ENCODE data around the gene ETV1. TPM values are rescaled to one million over a fixed set of nuclear protein-coding genes. Genes with fewer than 3 reads are reported as not detected.

Gene ETV1
- total RNA-seq, 4 donors from 2014 or later: 2.0 to 32.9 (median 3.0) TPM; not detected in 1

GRCh38 chr7:14013898-14014297 lies 24.4 kb upstream of the ETV1 start:
- Histone ChIP-seq H3K4me1 (no peaks in the 10 kb centered on the region), H3K4me3 (no peak overlapping the region), H3K27me3 (no peaks in the 10 kb centered on the region), H3K36me3 (no peaks in the 10 kb centered on the region), H3K27ac (no peak overlapping the region), H3K9me3 (no peaks in the 10 kb centered on the region)
- DNase-seq: no peak
- intact Hi-C loops (cut with DNase I; ENCODE audit: low total_unique reads) (no loop called here), in situ Hi-C loops (cut with MboI; ENCODE audit: low pct_ligation_motif_present in 1 of 4, low pct_unique_long_range_greater_than_20kb in 1 of 4, low sequenced_read_pairs in 3 of 4) (no loop called here)
- TF ChIP-seq EP300 (IDR thresholded peaks at IDR 0.05; ENCODE audit: low read depth): no peak
- TF ChIP-seq POLR2A (IDR thresholded peaks at IDR 0.05): no peak
- no peak for TF ChIP-seq POLR2AphosphoS5 (IDR thresholded peaks at IDR 0.05)
- no peak for TF ChIP-seq CTCF (IDR thresholded peaks at IDR 0.05)
- WGBS, 2 donors (ENCODE audit: low coverage in 1 of 2): 59 to 88% methylated on average over 1 of the region's 1 CpG

DNA sequence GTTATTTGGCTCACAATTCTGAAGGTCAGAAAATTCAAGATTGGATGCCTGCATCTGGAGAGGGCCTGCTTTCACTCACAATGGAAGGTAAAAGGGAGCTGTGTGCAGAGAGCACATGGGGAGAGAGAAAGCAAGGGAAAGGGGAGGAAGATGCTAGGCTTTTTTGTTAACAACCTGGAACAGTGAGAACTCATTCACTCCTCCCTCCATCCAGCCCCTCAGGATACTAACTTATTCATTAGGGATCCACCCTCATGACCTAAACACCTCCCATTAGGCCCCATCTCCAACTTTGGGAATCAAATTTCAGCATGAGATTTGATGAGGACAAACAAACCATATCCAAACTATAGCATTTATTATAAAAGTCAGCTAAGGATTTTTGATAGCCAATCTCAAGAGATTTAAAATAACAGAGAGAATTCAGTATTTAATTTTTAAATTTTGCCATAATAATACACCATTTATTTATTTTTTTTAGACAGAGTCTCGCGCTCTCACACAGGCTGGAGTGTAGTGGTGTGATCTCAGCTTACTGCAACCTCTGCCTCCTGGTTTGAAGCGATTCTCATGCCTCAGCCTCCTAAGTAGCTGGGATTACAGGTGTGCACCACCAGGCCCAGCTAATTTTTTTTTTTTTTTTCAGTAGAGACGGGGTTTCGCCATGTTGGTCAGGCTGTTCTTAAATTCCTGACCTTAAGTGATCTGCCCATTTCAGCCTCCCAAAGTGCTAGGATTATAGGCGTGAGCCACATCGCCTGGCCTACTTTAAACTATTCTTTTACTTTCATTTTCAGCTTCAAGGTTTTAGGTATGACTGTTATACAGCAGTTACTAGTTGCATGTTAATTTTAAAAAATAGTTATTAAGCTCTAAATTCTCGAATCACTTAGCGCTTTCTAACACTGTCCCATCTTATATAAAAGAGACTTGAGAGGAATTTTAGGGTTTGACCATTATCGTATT lies 20.3 kb upstream of the ETV1 start:
- Histone ChIP-seq H3K27ac (no peak overlapping the region), H3K9me3 (no peaks in the 10 kb centered on the region), H3K36me3 (no peaks in the 10 kb centered on the region), H3K4me3 (no peak overlapping the region), H3K4me1 (no peaks in the 10 kb centered on the region), H3K27me3 (no peaks in the 10 kb centered on the region)
- 80 to 85% methylated on average over 10 of the region's 10 CpGs for WGBS, 2 donors (ENCODE audit: low coverage in 1 of 2)
- intact Hi-C loops (cut with DNase I; ENCODE audit: low total_unique reads): no loop called here
- DNase-seq: no peak
- no peak for TF ChIP-seq CTCF (IDR thresholded peaks at IDR 0.05)
- no peak for TF ChIP-seq EP300 (IDR thresholded peaks at IDR 0.05; ENCODE audit: low read depth)
- no peak for TF ChIP-seq POLR2AphosphoS5 (IDR thresholded peaks at IDR 0.05)
- no peak for TF ChIP-seq POLR2A (IDR thresholded peaks at IDR 0.05)
- in situ Hi-C loops (cut with MboI; ENCODE audit: low pct_ligation_motif_present in 1 of 4, low pct_unique_long_range_greater_than_20kb in 1 of 4, low sequenced_read_pairs in 3 of 4): no loop called here

GRCh38 chr7:14001139-14001538 lies 11.7 kb upstream of the ETV1 start:
- H3K9me3 ChIP-seq: no peaks in the 10 kb centered on the region
- no peaks in the 10 kb centered on the region for H3K4me1 ChIP-seq
- intact Hi-C loops (cut with DNase I; ENCODE audit: low total_unique reads): no loop called here
- no peaks in the 10 kb centered on the region for H3K36me3 ChIP-seq
- H3K4me3 ChIP-seq: no peak overlapping the region
- WGBS, 2 donors (ENCODE audit: low coverage in 1 of 2): 66 to 85% methylated on average over 3 of the region's 3 CpGs
- TF ChIP-seq POLR2AphosphoS5 (IDR thresholded peaks at IDR 0.05) (no peak), POLR2A (IDR thresholded peaks at IDR 0.05) (no peak), EP300 (IDR thresholded peaks at IDR 0.05; ENCODE audit: low read depth) (no peak), CTCF (IDR thresholded peaks at IDR 0.05) (no peak)
- in situ Hi-C loops (cut with MboI; ENCODE audit: low pct_ligation_motif_present in 1 of 4, low pct_unique_long_range_greater_than_20kb in 1 of 4, low sequenced_read_pairs in 3 of 4): no loop called here
- H3K27ac ChIP-seq: no peak overlapping the region
- DNase-seq: no peak
- H3K27me3 ChIP-seq: no peaks in the 10 kb centered on the region

DNA sequence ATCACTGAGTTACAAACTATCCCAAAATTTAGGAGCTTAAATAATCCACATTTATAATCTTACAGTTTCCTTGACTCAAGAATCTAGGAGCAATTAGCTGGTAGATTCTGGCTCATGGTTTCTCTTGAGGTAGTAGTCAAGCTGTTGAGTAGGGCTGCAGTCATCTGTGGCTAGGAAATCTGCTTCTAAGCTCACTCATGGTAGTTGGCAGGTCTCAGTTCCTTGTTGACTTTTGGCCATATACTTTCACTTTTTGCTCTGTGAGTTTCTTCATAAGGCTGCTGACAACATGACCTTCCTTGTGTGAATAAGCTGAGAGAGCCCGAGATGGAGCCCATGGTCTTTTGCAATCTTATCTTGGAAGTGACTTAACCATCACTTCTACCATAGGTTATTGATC lies 10.8 kb upstream of the ETV1 start:
- H3K4me3 ChIP-seq: no peak overlapping the region
- H3K27ac ChIP-seq: no peak overlapping the region
- no peaks in the 10 kb centered on the region for H3K9me3 ChIP-seq
- TF ChIP-seq CTCF (IDR thresholded peaks at IDR 0.05) (no peak), EP300 (IDR thresholded peaks at IDR 0.05; ENCODE audit: low read depth) (no peak), POLR2A (IDR thresholded peaks at IDR 0.05) (no peak), POLR2AphosphoS5 (IDR thresholded peaks at IDR 0.05) (no peak)
- no peak for DNase-seq
- in situ Hi-C loops (cut with MboI; ENCODE audit: low pct_ligation_motif_present in 1 of 4, low pct_unique_long_range_greater_than_20kb in 1 of 4, low sequenced_read_pairs in 3 of 4) (no loop called here), intact Hi-C loops (cut with DNase I; ENCODE audit: low total_unique reads) (no loop called here)
- H3K4me1 ChIP-seq: no peaks in the 10 kb centered on the region
- H3K36me3 ChIP-seq: no peaks in the 10 kb centered on the region
- no peaks in the 10 kb centered on the region for H3K27me3 ChIP-seq
- 68% methylated on average over 1 of the region's 1 CpG; no CpG with 5 or more reads in 1 of the 2 donors for WGBS, 2 donors (ENCODE audit: low coverage in 1 of 2)
